Natural killer cell (primary cell): ENCODE measurements around the gene ATP2B1. TPM values are rescaled to one million over a fixed set of nuclear protein-coding genes. Genes with fewer than 3 reads are reported as not detected.

Experiments used
- ATAC-seq, 3 donors: fragments of 150-1000 bp in 2 of 3; fragments of 200-7000 bp in 1 of 3; cut with Tn5 transposase; 1 replicate in 1 of 3; 2 replicates in 2 of 3; pipeline ENCODE4 v1.10.0; 2021; ENCODE audit warnings: mild to moderate bottlenecking in 2 of 3, moderate library complexity in 2 of 3
- DNase-seq, 2 donors: peaks; one replicate each; pipeline versions ENCODE4 v3.0.0 to v3.0.0-alpha.2; 2013 to 2021; ENCODE audit warnings: mixed read lengths in 1 of 2
- H3K27ac ChIP-seq: one replicate; pipeline ENCODE4 v1.5.1; 2013; ENCODE audit warnings: mild to moderate bottlenecking, low read length
- H3K27me3 ChIP-seq: one replicate; pipeline ENCODE4 v1.6.1; 2013; ENCODE audit warnings: low read length; ENCODE audit not compliant: control insufficient read depth, insufficient read depth
- H3K36me3 ChIP-seq: one replicate; pipeline ENCODE4 v1.6.1; 2013; ENCODE audit warnings: low read length; ENCODE audit not compliant: control insufficient read depth, insufficient read depth
- H3K4me1 ChIP-seq: one replicate; pipeline ENCODE4 v1.6.1; 2013; ENCODE audit warnings: low read length; ENCODE audit not compliant: control insufficient read depth, insufficient read depth
- H3K4me3 ChIP-seq: one replicate; pipeline ENCODE4 v1.5.1; 2013; ENCODE audit warnings: low read length
- H3K9me3 ChIP-seq: one replicate; pipeline ENCODE4 v1.6.1; 2013; ENCODE audit warnings: low read length; ENCODE audit not compliant: control insufficient read depth, insufficient read depth
- H3K27ac Mint-ChIP-seq, 2 donors: one replicate each; pipeline ENCODE4 v1.8.0; 2022; ENCODE audit warnings: mild to moderate bottlenecking in 2 of 2, mixed read lengths in 2 of 2, moderate library complexity in 1 of 2
- H3K27me3 Mint-ChIP-seq, 2 donors: one replicate each; pipeline ENCODE4 v1.8.0; 2022; ENCODE audit warnings: low read depth in 2 of 2, mixed read lengths in 2 of 2
- H3K36me3 Mint-ChIP-seq: one replicate; pipeline ENCODE4 v1.8.0; 2022; ENCODE audit warnings: mixed read lengths
- H3K4me1 Mint-ChIP-seq, 2 donors: one replicate each; pipeline ENCODE4 v1.8.0; 2022; ENCODE audit warnings: mixed read lengths in 2 of 2
- H3K4me3 Mint-ChIP-seq: one replicate; pipeline ENCODE4 v1.8.0; 2022; ENCODE audit warnings: mild to moderate bottlenecking, moderate library complexity, mixed read lengths
- H3K9me3 Mint-ChIP-seq, 2 donors: one replicate each; pipeline ENCODE4 v1.8.0; 2022; ENCODE audit warnings: mixed read lengths in 2 of 2
- CTCF ChIP-seq: fragments of 200-600 bp; IDR thresholded peaks from one replicate; pipeline ENCODE4 v1.8.0; 2022; ENCODE audit warnings: antibody characterized with exemption
- WGBS: methylation state at CpG from one replicate; pipeline ENCODE4 v1.1.7; 2013; ENCODE audit warnings: missing lambda C conversion rate; ENCODE audit not compliant: insufficient coverage; 5-methylcytosine and 5-hydroxymethylcytosine counted together
- intact Hi-C: fragments of 100-400 bp; cut with micrococcal nuclease; formaldehyde crosslinking; loops from one replicate; pipeline ENCODE4 v1.14.2; 2022
- total RNA-seq, 4 donors: library from RNA; stranded (reverse); fragments of 120-200 nt in 1 of 4; gene quantifications; one replicate each; pipeline versions ENCODE4 v1.2.3 to v1.2.4, GENCODE V29; 2013 to 2022

The ATP2B1 gene
- total RNA-seq, 3 donors from 2014 or later (not counting 1 experiment from before 2014, with no cell fraction given): 87.8 to 97.6 (median 97.3) TPM

- no peaks in the 10 kb centered on the region for H3K36me3 ChIP-seq
- intact Hi-C loops: loop anchor here (5.0 to 10.0 kb wide), 2 partner anchors 425 to 473 kb away; no protein-coding TSS in a partner anchor
- 89% methylated on average over 4 of the region's 5 CpGs for WGBS
- Mint-ChIP-seq H3K27ac (no peak overlapping the region), H3K36me3 (no peaks in the 10 kb centered on the region), H3K4me3 (no peak overlapping the region), H3K27me3 (no peaks in the 10 kb centered on the region), H3K4me1 (peaks cover 9 to 11% of the 10 kb centered on the region in 2 donors), H3K9me3 (no peaks in the 10 kb centered on the region)
- H3K4me3 ChIP-seq: no peak overlapping the region
- DNase-seq (no peak), ATAC-seq (no peak)
- no peak overlapping the region for H3K27ac ChIP-seq
- no peaks in the 10 kb centered on the region for H3K9me3 ChIP-seq
- no peaks in the 10 kb centered on the region for H3K4me1 ChIP-seq
- no peaks in the 10 kb centered on the region for H3K27me3 ChIP-seq
- TF ChIP-seq CTCF: no peak
These were observed 169.0 kb downstream of the ATP2B1 start for GRCh38 chr12:89539426-89540223.

GRCh38 chr12:89538897-89539296 lies 169.7 kb downstream of the ATP2B1 start:
- H3K27me3 ChIP-seq: no peaks in the 10 kb centered on the region
- DNase-seq (no peak), ATAC-seq (no peak)
- H3K27me3 Mint-ChIP-seq: no peaks in the 10 kb centered on the region
- no peaks in the 10 kb centered on the region for H3K36me3 Mint-ChIP-seq
- no peak overlapping the region for H3K4me3 Mint-ChIP-seq
- no peaks in the 10 kb centered on the region for H3K4me1 ChIP-seq
- no peak overlapping the region for H3K27ac ChIP-seq
- H3K36me3 ChIP-seq: no peaks in the 10 kb centered on the region
- no peak for TF ChIP-seq CTCF
- no peaks in the 10 kb centered on the region for H3K9me3 ChIP-seq
- H3K9me3 Mint-ChIP-seq: no peaks in the 10 kb centered on the region
- intact Hi-C loops: no loop called here
- H3K4me3 ChIP-seq: no peak overlapping the region
- H3K27ac Mint-ChIP-seq: no peak overlapping the region
- H3K4me1 Mint-ChIP-seq: peaks cover 9 to 11% of the 10 kb centered on the region in 2 donors
- WGBS: 86% methylated on average over 3 of the region's 4 CpGs

Other genes with a start within 250 kb of the ATP2B1 start
- 10 to 100 TPM; 14.3 to 19.9 (median 18.7) TPM for gene GALNT4, start 184.0 kb downstream of the ATP2B1 start, total RNA-seq
- 10 to 100 TPM; 29.8 to 40.9 (median 38.0) TPM for gene POC1B, start 182.8 kb downstream of the ATP2B1 start, total RNA-seq